SJCRH30 (cell line): ENCODE results near the gene TIMM23. TPM values are rescaled to one million over a fixed set of nuclear protein-coding genes. Genes with fewer than 3 reads are reported as not detected.

Experiments used
- DNase-seq, 2 experiments: peaks; one replicate each; pipeline ENCODE4 v3.0.0-alpha.2; 2015 to 2020
- H3K27ac ChIP-seq: fragments of 250-450 bp; sonication (Bioruptor Pico); 2 replicates; pipeline ENCODE4 v1.5.1; 2020; ENCODE audit warnings: mild to moderate bottlenecking, moderate library complexity
- H3K27me3 ChIP-seq: fragments of 250-450 bp; sonication (Bioruptor Pico); 2 replicates; pipeline ENCODE4 v1.5.1; 2020; ENCODE audit warnings: mild to moderate bottlenecking, moderate library complexity
- H3K36me3 ChIP-seq: fragments of 250-450 bp; sonication (Bioruptor Pico); 2 replicates; pipeline ENCODE4 v1.5.1; 2020; ENCODE audit warnings: mild to moderate bottlenecking, moderate library complexity
- H3K4me1 ChIP-seq: fragments of 250-450 bp; sonication (Bioruptor Pico); 2 replicates; pipeline ENCODE4 v1.5.1; 2020; ENCODE audit warnings: mild to moderate bottlenecking, moderate library complexity
- H3K4me3 ChIP-seq: fragments of 250-450 bp; sonication (Bioruptor Pico); 2 replicates; pipeline ENCODE4 v1.5.1; 2020; ENCODE audit warnings: mild to moderate bottlenecking, moderate library complexity
- H3K9me3 ChIP-seq: fragments of 250-450 bp; sonication (Bioruptor Pico); replicated peaks from 2 replicates; pipeline ENCODE4 v1.5.1; 2020; ENCODE audit warnings: mild to moderate bottlenecking, moderate library complexity
- total RNA-seq: library from RNA; depleted of rRNA; stranded (reverse); fragments of >200 nt; shearing (Covaris generic); gene quantifications from 2 replicates; pipeline ENCODE4 v1.2.3, GENCODE V29; 2014; rRNA removed

TIMM23 gene
- total RNA-seq, 1 experiment from 2014 or later: 75.1 TPM

GRCh38 chr10:46050941-46051623 lies 78.8 kb downstream of the TIMM23 start:
- Histone ChIP-seq H3K9me3 (no peaks in the 10 kb centered on the region), H3K27ac (no peak overlapping the region), H3K4me3 (no peak overlapping the region), H3K27me3 (no peaks in the 10 kb centered on the region), H3K4me1 (peaks cover 3% of the 10 kb centered on the region; the same call in 1 of the 2 replicates), H3K36me3 (no peaks in the 10 kb centered on the region)
- peak; percentile 11 to 58 for DNase-seq

DNA sequence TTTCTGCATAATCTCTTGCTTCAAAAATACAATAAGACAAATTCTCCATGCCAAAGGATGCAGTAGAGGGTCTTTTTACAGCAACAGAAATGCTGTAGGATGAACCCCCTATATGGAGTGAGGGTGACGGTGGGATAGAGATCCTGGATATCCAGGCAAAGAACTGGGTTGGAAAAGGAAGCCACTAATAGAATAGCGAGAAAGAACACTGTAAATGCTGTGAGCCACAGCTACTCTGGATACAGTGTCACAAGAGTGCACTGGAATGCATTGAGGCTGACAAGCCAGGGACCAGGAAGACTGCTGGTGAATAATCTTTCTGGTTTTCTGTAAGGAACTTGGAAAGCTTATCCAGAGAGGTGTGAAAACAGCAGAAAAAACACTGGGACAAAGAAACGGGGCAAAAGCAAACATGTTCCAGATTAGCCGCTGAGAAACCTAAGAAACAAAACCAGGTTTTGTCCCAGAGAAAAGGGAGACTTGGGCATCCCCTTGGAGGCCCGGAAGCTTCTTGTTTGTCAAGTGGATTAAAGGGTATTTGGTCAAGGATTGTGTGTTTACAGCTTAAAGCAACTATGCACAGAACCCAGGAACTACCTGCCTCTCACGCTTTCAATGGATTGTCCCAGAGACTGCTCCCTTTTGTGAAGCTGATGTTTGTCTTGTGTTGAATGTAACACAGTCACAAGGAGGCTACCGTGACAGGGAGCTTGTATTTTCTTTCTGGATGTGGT lies 79.9 kb downstream of the TIMM23 start:
- Histone ChIP-seq H3K27ac (no peak overlapping the region), H3K9me3 (no peaks in the 10 kb centered on the region), H3K4me3 (no peak overlapping the region), H3K27me3 (no peaks in the 10 kb centered on the region), H3K36me3 (no peaks in the 10 kb centered on the region), H3K4me1 (peaks cover 3% of the 10 kb centered on the region; the same call in 1 of the 2 replicates)
- peak in 1 of 2 experiments; percentile 8 for DNase-seq

DNA sequence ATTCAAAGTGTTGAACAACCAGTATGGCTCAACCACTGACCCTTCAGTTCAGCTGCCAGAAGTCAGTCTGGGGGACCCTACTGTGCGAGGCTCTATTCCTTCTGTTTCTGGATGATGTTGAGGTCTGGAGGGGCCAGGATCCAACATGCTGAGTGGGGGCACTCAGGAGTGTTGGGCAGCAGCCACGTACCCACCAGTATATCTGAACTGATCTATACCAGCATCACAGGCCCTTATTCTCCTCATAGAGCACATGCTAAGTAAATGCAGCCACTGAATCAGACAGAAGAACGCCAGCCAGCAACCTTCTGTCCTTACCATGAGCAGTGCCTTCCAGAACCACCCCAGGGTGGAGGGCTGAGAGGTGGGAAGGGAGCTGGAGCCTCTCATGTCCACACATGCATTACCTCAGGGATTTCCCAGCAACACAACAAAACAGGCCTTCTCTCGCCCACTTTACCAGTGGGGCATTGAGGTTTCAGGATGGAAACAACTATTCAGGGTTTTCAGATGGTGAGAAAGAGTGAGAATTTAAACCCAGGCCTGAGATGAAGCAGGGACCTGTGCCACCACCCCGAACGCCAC lies 80.6 kb downstream of the TIMM23 start:
- H3K27me3 ChIP-seq: no peaks in the 10 kb centered on the region
- H3K27ac ChIP-seq: no peak overlapping the region
- no peaks in the 10 kb centered on the region for H3K9me3 ChIP-seq
- no peaks in the 10 kb centered on the region for H3K36me3 ChIP-seq
- H3K4me3 ChIP-seq: no peak overlapping the region
- no peak for DNase-seq
- peaks cover 3% of the 10 kb centered on the region; the same call in 1 of the 2 replicates for H3K4me1 ChIP-seq

Other genes starting within 250 kb of the TIMM23 start
- 11.9 and 14.3 TPM in 2 replicates for gene WASHC2C, start 245.2 kb upstream of the TIMM23 start, total RNA-seq
- gene AGAP4, start 125.0 kb upstream of the TIMM23 start, total RNA-seq: 2.4 and 5.8 TPM in 2 replicates
- gene NCOA4, start 58.1 kb downstream of the TIMM23 start, total RNA-seq: 46.8 and 47.5 TPM in 2 replicates
- gene MSMB, start 73.8 kb downstream of the TIMM23 start, total RNA-seq: not detected in 2 replicates